GM18861 (cell line): Measurements from ENCODE around the gene NFASC.

Experiments
- ATAC-seq: cut with Tn5 transposase; IDR thresholded peaks from one replicate; pipeline ENCODE4 v1.9.1; 2021; ENCODE audit not compliant: unreplicated experiment

NFASC gene

GRCh38 chr1:204927673-204928641 is 57.3 kb downstream of the NFASC start:
- ATAC-seq: no peak

GRCh38 chr1:204928671-204929486 is 58.2 kb downstream of the NFASC start:
- ATAC-seq: no peak

- no peak for ATAC-seq
Observed at GRCh38 chr1:204929487-204930154, 59.0 kb downstream of the NFASC start.

- no peak for ATAC-seq
Observed at GRCh38 chr1:204930155-204930523, 59.5 kb downstream of the NFASC start.

GRCh38 chr1:204931313-204931712 is 60.7 kb downstream of the NFASC start:
- ATAC-seq: no peak

- ATAC-seq: no peak
Observed at GRCh38 chr1:204931768-204932572, 61.3 kb downstream of the NFASC start.

- ATAC-seq: no peak
Observed at GRCh38 chr1:204932573-204932909, 61.9 kb downstream of the NFASC start.

GRCh38 chr1:204935155-204935554 is 64.5 kb downstream of the NFASC start:
- no peak for ATAC-seq

- no peak for ATAC-seq
Observed at GRCh38 chr1:204936765-204937164, 66.1 kb downstream of the NFASC start.

GRCh38 chr1:204937901-204938300 is 67.2 kb downstream of the NFASC start:
- ATAC-seq: no peak

GRCh38 chr1:204940591-204940990 is 69.9 kb downstream of the NFASC start:
- no peak for ATAC-seq

- ATAC-seq: no peak
Observed at GRCh38 chr1:204941421-204942338, 71.0 kb downstream of the NFASC start.

- no peak for ATAC-seq
Observed at GRCh38 chr1:204943495-204943894, 72.8 kb downstream of the NFASC start.

GRCh38 chr1:204944662-204945061 is 74.0 kb downstream of the NFASC start:
- no peak for ATAC-seq

GRCh38 chr1:204945565-204945977 is 74.9 kb downstream of the NFASC start:
- no peak for ATAC-seq

- no peak for ATAC-seq
Observed at GRCh38 chr1:204946640-204947039, 76.0 kb downstream of the NFASC start.

- no peak for ATAC-seq
Observed at GRCh38 chr1:204947338-204947737, 76.7 kb downstream of the NFASC start.

- ATAC-seq: no peak
Observed at GRCh38 chr1:204947747-204948146, 77.1 kb downstream of the NFASC start.

- ATAC-seq: no peak
Observed at GRCh38 chr1:204950353-204951001, 79.8 kb downstream of the NFASC start.
